ENCODE measurements around the gene RDH13.

RDH13 gene

DNA sequence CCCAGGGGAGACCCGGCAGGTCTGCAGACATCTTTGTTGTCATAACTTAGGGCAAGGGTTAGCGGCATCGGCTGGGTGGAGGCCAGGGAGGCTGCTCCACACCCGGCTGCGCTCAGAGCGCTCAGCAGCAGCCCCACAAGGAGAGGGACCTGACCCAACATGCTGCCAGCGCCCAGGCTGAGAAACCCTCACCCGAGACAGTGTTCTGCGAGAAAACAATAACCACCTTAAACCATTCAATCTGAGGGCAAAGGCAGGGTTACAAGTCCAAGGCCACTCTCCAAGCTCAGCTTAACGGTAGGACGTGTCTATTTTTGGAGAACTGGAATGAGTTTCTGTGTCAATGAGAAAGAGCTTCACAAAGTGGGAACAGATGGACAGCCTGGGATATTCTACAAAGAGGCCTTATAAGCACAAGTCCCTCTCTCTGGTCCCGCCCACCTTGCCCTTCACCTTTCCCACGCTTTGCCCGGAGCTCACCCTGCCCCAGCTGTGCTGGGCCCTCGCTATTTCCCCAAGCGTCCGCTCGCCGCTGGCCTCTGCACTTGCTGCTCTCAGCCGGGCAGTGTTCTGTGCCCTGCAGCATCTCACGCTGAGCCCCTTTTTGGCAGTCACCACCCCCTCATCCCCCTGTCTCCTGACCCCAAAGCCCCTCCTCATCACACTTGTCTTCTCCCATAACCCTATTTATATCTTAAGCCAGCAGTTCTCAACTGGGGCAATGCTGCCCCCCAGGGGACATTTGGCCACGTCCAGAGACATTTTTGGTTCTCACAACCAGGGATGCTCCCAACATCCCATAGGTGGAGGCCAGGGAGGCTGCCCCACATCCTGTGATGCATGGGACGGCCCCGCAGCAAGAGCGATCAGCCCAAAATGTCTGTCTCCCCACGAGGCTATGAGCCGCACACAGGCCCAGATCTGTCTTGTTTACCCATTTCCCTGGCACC, 36.9 kb upstream of the RDH13 start:
- H3K36me3 ChIP-seq (ENCODE audit: control insufficient read depth, insufficient read depth, low read length) = peaks cover 8% of the 10 kb centered on the region; the same call in 1 of the 2 replicates
- H3K27me3 ChIP-seq (ENCODE audit: control insufficient read depth, insufficient read depth, low read length) = no peaks in the 10 kb centered on the region
- H3K4me1 ChIP-seq (ENCODE audit: control insufficient read depth, insufficient read depth, low read length) = peaks cover 1% of the 10 kb centered on the region; the same call in 1 of the 2 replicates
- no peak for DNase-seq (ENCODE audit: low read depth, low spot score)
- H3K4me3 ChIP-seq (ENCODE audit: low read length) = no peak overlapping the region
- H3K9me3 ChIP-seq (ENCODE audit: control insufficient read depth, insufficient read depth, low read length) = no peaks in the 10 kb centered on the region
- no peak overlapping the region for H3K27ac ChIP-seq (ENCODE audit: low read length)
- no CpG with 5 or more reads among the region's 27 CpGs for WGBS (ENCODE audit: insufficient coverage, insufficient read length)

DNA sequence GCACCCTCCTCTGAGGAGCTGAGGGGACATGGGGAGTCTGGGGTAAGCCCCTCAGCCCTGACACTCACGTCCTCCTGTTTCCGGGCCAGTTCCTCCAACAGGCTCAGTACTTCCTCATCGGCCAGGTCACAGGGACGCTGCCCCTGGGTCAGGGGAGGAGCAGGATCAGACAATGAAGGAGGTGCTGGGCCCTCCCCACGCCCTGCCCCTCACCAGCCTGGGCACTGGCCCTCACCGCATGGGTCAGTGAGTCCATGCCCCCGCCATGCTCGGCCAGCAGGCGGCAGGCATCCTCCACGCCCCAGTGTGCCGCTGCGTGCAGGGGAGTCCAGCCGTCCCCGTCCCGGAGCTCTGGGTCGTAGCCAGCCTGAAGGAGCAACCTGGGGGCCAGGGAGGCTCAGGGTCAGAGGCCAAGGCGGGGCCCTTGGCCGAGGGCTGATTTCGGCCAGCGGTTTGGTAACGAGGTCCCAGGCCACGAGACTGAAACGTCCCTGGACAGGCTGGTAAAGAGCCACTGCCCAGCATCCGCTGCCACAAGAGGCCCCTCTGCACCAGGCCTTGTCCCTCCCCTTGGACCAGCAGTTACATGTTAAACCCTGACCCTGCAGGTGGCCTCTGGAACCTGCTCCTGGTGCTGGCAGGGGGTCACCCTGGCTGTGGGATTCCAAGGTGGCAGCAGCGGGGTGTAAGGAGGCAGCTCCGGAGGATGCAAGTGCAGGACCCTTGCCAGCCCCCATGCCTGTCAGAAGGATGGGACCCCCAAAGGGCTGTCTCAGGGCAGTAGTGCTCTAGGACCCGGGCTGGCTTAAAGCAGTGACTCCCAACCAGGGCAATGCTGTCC, 36.0 kb upstream of the RDH13 start:
- DNase-seq (ENCODE audit: low read depth, low spot score) = no peak
- WGBS (ENCODE audit: insufficient coverage, insufficient read length) = no CpG with 5 or more reads among the region's 27 CpGs
- peaks cover 1% of the 10 kb centered on the region; the same call in 1 of the 2 replicates for H3K4me1 ChIP-seq (ENCODE audit: control insufficient read depth, insufficient read depth, low read length)

DNA sequence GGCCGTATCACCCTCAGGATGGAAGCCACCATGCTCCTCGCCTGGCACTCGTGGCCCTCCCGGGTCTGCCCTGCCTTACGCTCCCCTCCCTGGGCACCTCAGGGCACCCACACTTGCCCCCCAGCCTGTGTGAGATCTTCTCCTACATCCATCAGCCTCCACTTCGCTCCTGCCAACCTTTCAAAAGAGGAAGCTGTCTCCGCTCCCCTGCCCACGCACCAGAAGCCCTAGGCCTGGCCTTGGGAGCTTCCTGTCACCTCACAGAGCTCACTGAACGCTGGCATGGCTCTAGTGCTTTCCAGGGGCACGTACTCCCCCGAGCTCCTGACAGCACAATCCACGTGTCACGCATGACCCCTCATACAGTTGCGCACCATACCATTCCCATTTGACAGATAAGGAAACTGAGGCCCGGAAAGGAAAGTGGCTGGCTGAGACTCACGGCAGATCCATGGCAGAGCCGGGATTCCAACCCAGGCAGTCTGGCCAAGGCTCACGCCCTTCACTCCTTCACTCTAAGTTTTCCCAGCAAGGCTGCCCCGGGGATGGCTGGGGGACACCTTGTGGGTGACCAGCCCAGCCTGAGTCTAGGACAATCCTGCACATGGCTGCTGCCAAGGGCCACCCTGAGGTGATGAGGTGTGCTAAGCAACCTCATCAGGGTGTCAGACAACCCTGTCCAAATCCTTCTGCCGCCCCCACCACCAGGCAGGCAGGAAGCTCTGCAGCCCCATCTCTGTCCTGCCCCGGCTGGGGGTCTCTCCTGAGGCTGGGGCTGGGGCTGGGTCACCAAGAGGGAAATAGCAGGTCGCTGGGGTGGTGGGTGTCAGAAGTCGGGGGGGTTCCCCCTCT, 35.1 kb upstream of the RDH13 start:
- no peak overlapping the region for H3K27ac ChIP-seq (ENCODE audit: low read length)
- no peaks in the 10 kb centered on the region for H3K27me3 ChIP-seq (ENCODE audit: control insufficient read depth, insufficient read depth, low read length)
- H3K9me3 ChIP-seq (ENCODE audit: control insufficient read depth, insufficient read depth, low read length) = no peaks in the 10 kb centered on the region
- peaks cover 4% of the 10 kb centered on the region; the same call in 1 of the 2 replicates for H3K36me3 ChIP-seq (ENCODE audit: control insufficient read depth, insufficient read depth, low read length)
- WGBS (ENCODE audit: insufficient coverage, insufficient read length) = no CpG with 5 or more reads among the region's 23 CpGs
- H3K4me1 ChIP-seq (ENCODE audit: control insufficient read depth, insufficient read depth, low read length) = peaks cover 1% of the 10 kb centered on the region; the same call in 1 of the 2 replicates
- no peak overlapping the region for H3K4me3 ChIP-seq (ENCODE audit: low read length)
- DNase-seq (ENCODE audit: low read depth, low spot score) = no peak

More for the DNA sequence above, 36.0 kb upstream of the RDH13 start:
- no peak overlapping the region for H3K27ac ChIP-seq (ENCODE audit: low read length)
- no peaks in the 10 kb centered on the region for H3K9me3 ChIP-seq (ENCODE audit: control insufficient read depth, insufficient read depth, low read length)
- H3K36me3 ChIP-seq (ENCODE audit: control insufficient read depth, insufficient read depth, low read length) = peaks cover 8% of the 10 kb centered on the region; the same call in 1 of the 2 replicates
- H3K4me3 ChIP-seq (ENCODE audit: low read length) = no peak overlapping the region
- H3K27me3 ChIP-seq (ENCODE audit: control insufficient read depth, insufficient read depth, low read length) = no peaks in the 10 kb centered on the region

DNA sequence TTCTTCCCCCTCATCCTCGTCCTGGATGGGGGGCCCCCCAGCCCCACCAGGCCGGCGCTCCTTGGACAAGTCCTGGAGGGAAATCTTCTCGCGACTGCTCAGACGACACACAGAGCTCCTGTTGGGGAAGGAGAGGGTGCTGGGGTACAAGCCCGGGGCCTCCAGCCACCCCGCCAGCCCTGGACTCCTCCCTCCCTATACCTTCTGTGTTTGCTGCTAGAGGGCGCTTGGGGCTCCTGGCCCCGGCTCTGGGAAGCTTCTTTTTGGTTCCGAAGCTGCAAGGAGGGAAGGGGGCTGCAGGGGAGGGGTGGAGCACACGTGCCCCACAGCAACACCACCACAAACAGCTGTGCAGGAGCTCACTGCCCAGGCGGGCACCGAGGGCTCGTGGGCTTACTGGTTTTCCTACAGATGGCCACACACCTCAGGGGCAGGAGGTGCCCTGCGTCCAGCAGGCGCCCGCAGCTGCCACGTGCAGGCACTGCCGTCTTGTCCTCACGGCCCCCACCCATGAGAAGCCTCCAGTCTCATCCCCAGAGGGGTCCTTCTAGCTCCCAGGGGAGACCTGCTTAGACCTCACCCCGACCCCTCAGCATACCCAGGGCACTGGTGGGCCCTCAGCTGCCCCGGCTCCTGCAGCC, 33.2 kb upstream of the RDH13 start:
- no CpG with 5 or more reads among the region's 23 CpGs for WGBS (ENCODE audit: insufficient coverage, insufficient read length)
- Histone ChIP-seq H3K4me3 (ENCODE audit: low read length) (no peak overlapping the region), H3K36me3 (ENCODE audit: control insufficient read depth, insufficient read depth, low read length) (peaks cover 4% of the 10 kb centered on the region; the same call in 1 of the 2 replicates), H3K27me3 (ENCODE audit: control insufficient read depth, insufficient read depth, low read length) (no peaks in the 10 kb centered on the region), H3K4me1 (ENCODE audit: control insufficient read depth, insufficient read depth, low read length) (peaks cover 5% of the 10 kb centered on the region; the same call in 1 of the 2 replicates), H3K27ac (ENCODE audit: low read length) (no peak overlapping the region), H3K9me3 (ENCODE audit: control insufficient read depth, insufficient read depth, low read length) (no peaks in the 10 kb centered on the region)
- DNase-seq (ENCODE audit: low read depth, low spot score) = no peak

DNA sequence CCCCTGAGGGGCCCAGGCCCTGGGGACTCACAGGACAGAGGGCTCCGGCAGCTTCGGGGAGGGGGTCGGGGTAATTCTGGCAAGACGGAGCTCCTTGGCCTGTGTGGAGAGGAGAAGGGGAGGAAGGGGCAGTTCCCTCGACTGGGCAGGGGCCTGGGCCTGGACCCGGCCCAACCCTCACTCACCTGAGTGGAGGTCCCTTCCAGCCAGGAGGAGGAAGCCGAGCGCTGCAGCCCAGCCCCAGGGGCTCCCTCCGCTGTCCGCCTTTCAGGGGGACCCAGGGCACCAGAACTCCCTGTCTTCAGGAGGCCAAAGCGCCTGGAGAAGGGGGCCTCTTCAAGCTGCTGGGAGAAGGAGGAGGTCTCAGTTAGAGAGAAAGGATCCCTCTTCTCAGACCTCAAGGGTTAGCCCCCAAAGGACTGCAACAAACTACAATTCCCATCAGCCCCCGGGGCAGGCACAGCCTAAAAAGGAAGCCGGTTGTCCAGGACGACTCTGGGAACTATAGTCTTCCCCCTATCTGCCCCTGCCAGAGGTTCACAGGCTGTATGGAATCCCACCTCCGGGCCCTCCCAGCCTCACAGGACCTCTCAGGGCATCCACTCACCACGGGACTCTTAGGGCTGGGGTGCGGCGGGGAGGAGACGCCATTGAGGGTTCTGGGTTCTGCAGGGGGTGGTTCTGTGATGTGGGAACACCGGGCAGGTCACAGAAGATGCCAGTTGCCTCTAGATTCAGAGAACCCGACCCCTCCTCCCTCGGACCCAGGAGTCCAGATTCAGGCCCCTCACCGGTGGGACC, 32.5 kb upstream of the RDH13 start:
- no peaks in the 10 kb centered on the region for H3K27me3 ChIP-seq (ENCODE audit: control insufficient read depth, insufficient read depth, low read length)
- WGBS (ENCODE audit: insufficient coverage, insufficient read length) = no CpG with 5 or more reads among the region's 23 CpGs

DNA sequence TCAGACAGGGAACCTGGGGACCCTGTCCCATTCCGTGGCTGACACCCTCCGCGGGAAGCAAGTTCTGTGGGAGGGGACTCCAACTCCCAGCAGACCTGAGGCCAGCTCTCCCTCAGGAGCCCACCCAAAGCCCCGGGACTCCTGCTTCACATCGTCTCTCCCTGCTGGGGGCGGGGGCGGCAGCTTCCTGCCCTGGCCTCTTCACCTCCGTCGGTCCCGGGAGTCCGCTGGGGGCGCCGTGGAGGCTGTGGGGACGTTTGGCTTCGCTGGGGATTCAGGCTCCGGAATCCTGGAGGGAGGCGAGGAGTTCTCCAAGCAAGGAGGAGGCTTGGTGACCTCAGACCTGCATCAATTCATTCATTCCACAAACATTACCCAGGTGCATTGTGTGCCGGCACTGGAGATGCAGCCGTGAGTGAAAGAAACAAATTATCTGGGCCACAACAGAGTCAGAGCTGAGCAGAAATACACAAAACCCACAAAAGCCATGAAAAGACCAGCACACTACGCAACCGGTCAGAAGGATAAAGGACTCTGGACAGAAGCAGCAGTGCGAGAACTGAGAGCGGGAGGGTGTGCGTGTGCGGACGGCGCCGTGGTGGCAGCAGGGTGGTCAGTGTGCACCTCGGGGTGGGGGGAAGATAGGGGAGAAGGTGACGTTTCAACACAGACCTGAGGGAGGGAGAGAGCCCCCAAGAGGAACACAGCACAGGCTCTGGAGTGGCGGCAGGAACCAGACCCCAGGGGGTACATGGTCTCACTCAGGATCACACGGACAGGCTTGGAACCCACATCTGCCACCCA, 31.7 kb upstream of the RDH13 start:
- no peak overlapping the region for H3K27ac ChIP-seq (ENCODE audit: low read length)
- no peaks in the 10 kb centered on the region for H3K9me3 ChIP-seq (ENCODE audit: control insufficient read depth, insufficient read depth, low read length)
- H3K4me3 ChIP-seq (ENCODE audit: low read length) = no peak overlapping the region
- no peak for DNase-seq (ENCODE audit: low read depth, low spot score)
- WGBS (ENCODE audit: insufficient coverage, insufficient read length) = no CpG with 5 or more reads among the region's 32 CpGs
- H3K4me1 ChIP-seq (ENCODE audit: control insufficient read depth, insufficient read depth, low read length) = peaks cover 5% of the 10 kb centered on the region; the same call in 1 of the 2 replicates
- no peaks in the 10 kb centered on the region for H3K27me3 ChIP-seq (ENCODE audit: control insufficient read depth, insufficient read depth, low read length)
- peaks cover 4% of the 10 kb centered on the region; the same call in 1 of the 2 replicates for H3K36me3 ChIP-seq (ENCODE audit: control insufficient read depth, insufficient read depth, low read length)

More for the DNA sequence above, 32.5 kb upstream of the RDH13 start:
- Histone ChIP-seq H3K4me3 (ENCODE audit: low read length) (no peak overlapping the region), H3K36me3 (ENCODE audit: control insufficient read depth, insufficient read depth, low read length) (peaks cover 4% of the 10 kb centered on the region; the same call in 1 of the 2 replicates), H3K27ac (ENCODE audit: low read length) (no peak overlapping the region), H3K4me1 (ENCODE audit: control insufficient read depth, insufficient read depth, low read length) (peaks cover 5% of the 10 kb centered on the region; the same call in 1 of the 2 replicates), H3K9me3 (ENCODE audit: control insufficient read depth, insufficient read depth, low read length) (no peaks in the 10 kb centered on the region)
- no peak for DNase-seq (ENCODE audit: low read depth, low spot score)

DNA sequence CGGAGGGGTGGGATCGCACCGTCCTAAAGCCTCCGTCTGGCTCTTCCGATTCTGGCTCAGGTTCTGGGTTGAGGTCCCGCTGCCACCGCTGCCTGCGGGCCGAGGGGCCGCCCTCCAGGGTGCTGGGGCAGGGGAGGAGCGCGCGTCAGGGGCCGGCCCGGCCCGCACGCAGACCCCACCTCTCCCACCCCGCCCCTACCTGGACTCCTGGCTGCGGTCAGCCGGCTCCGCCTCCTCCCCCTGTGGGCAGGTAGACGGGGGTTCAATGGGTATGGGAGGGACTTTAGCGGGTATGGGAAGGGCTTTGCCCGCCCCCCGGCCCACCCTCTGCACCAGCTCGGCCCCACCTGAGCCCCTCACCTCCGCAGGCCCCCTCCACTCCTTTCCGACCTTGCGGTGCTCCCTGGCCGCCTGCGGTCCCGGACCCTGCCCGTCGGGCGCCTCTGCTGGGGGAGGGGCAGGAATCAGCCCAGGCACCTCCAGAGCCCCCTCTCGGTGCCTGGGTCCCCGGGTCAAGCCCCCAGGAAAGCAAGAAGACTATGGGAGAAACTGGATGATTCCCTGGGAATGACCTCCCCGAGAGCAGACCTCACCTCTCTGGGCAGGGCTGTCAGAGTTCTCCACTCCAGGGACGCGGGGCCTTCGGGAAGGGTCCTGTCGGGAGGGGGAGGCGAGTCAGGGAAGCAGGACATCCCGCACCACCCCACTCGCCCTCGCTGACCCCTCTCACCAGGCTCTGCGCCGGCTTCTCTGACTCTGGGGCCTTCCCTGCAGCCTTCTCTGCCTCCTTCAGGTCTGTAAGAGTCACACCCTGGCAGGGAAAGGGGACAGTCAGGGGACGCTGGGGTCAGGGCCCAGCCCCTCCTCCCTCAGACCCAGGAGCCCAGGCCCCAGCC, 29.7 kb upstream of the RDH13 start:
- no peaks in the 10 kb centered on the region for H3K27me3 ChIP-seq (ENCODE audit: control insufficient read depth, insufficient read depth, low read length)
- H3K4me1 ChIP-seq (ENCODE audit: control insufficient read depth, insufficient read depth, low read length) = peaks cover 11% of the 10 kb centered on the region
- no peak overlapping the region for H3K27ac ChIP-seq (ENCODE audit: low read length)
- H3K9me3 ChIP-seq (ENCODE audit: control insufficient read depth, insufficient read depth, low read length) = no peaks in the 10 kb centered on the region
- WGBS (ENCODE audit: insufficient coverage, insufficient read length) = no CpG with 5 or more reads among the region's 49 CpGs
- peak overlapping the region; percentile 28; the same call in 1 of the 2 replicates for H3K4me3 ChIP-seq (ENCODE audit: low read length)
- no peak for DNase-seq (ENCODE audit: low read depth, low spot score)
- peaks cover 4% of the 10 kb centered on the region; the same call in 1 of the 2 replicates for H3K36me3 ChIP-seq (ENCODE audit: control insufficient read depth, insufficient read depth, low read length)

DNA sequence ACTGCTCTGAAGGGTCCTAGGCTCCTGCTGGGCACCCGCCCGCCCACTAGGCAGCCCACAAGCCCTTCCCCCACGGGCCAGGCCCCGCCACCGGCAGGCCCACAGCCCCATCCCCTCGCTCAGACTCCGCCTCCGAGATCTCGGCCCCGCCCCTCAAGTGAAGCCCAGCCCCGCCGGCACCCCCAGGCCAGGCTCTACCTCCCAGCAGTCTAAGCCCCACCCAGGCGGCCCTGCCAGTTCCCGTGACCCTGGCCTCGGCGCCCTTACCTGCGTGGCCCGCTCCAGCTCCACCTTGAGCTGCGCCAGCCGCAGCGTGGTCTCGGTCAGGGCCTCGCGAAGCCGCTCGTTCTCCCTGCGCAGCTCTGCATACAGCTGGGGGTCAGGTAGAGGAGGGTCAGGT, 29.0 kb upstream of the RDH13 start:
- Histone ChIP-seq H3K4me1 (ENCODE audit: control insufficient read depth, insufficient read depth, low read length) (peaks cover 12% of the 10 kb centered on the region), H3K4me3 (ENCODE audit: low read length) (peak overlapping the region; percentile 28; the same call in 1 of the 2 replicates), H3K27ac (ENCODE audit: low read length) (no peak overlapping the region), H3K27me3 (ENCODE audit: control insufficient read depth, insufficient read depth, low read length) (no peaks in the 10 kb centered on the region), H3K9me3 (ENCODE audit: control insufficient read depth, insufficient read depth, low read length) (no peaks in the 10 kb centered on the region), H3K36me3 (ENCODE audit: control insufficient read depth, insufficient read depth, low read length) (peaks cover 4% of the 10 kb centered on the region; the same call in 1 of the 2 replicates)
- WGBS (ENCODE audit: insufficient coverage, insufficient read length) = no CpG with 5 or more reads among the region's 27 CpGs
- DNase-seq (ENCODE audit: low read depth, low spot score) = no peak

Measured in iPS DF 6.9 (cell line).